C4-2B (cell line): ENCODE data around the gene DDAH2.

Experiments
- CTCF ChIP-seq: fragments of 450-650 bp; conservative IDR thresholded peaks from 2 replicates; pipeline ENCODE4 v1.5.1; 2017; ENCODE audit warnings: mild to moderate bottlenecking
- ZFX ChIP-seq: fragments of 450-650 bp; IDR thresholded peaks from 2 replicates; pipeline ENCODE4 v1.6.1; 2017

GRCh38 chr6:31736768-31737314, 7.7 kb upstream of the DDAH2 start:
- TF ChIP-seq CTCF: no peak
- TF ChIP-seq ZFX: no peak
